Measurements from ENCODE around the gene SRSF9.
"Not testable (repeated sequence)": the region's sequence is repeated elsewhere in the genome, so short reads cannot be mapped to it uniquely, and the experiment has no call there.

Gene SRSF9
- total RNA-seq, result 46.7 to 118 (median 90.9) reads per million in 18 experiments

- DNase-seq, result peak; percentile 97 to 98
Measured at GRCh38 chr12:120469450-120470149, at the start of gene SRSF9. Gene SRSF9, minus strand, starts transcription at chr12:120469748. Its CDS starts 139 bp downstream, at chr12:120469609.

- DNase-seq, result not testable (repeated sequence)
Measured at GRCh38 chr12:120519324-120519723, 49.8 kb upstream of the SRSF9 start.

GRCh38 chr12:120515496-120515895 lies 45.9 kb upstream of the SRSF9 start:
- DNase-seq, result no peak

- no peak for DNase-seq
Measured at GRCh38 chr12:120514002-120514401, 44.5 kb upstream of the SRSF9 start.

GRCh38 chr12:120508537-120508936 lies 39.0 kb upstream of the SRSF9 start:
- no peak for DNase-seq

- DNase-seq, result no peak
Measured at GRCh38 chr12:120504587-120504986, 35.0 kb upstream of the SRSF9 start.

GRCh38 chr12:120500581-120500980 lies 31.0 kb upstream of the SRSF9 start:
- no peak for DNase-seq

- DNase-seq, result no peak
Measured at GRCh38 chr12:120498870-120499515, 29.4 kb upstream of the SRSF9 start.

GRCh38 chr12:120497524-120498150 lies 28.1 kb upstream of the SRSF9 start:
- DNase-seq, result no peak

- peak; percentile 67 to 77 for DNase-seq
Measured at GRCh38 chr12:120496413-120497340, 27.1 kb upstream of the SRSF9 start.

GRCh38 chr12:120495731-120496412 lies 26.3 kb upstream of the SRSF9 start, which contains the start of gene DYNLL1:
Gene DYNLL1, plus strand, starts transcription at chr12:120496113. Its CDS starts 309 bp downstream, at chr12:120496422.
- peak; percentile 97 to 99 for DNase-seq

GRCh38 chr12:120495186-120495730 lies 25.7 kb upstream of the SRSF9 start:
- DNase-seq, result no peak

- DNase-seq, result no peak
Measured at GRCh38 chr12:120490833-120491512, 21.4 kb upstream of the SRSF9 start.

- DNase-seq, result no peak
Measured at GRCh38 chr12:120490325-120490724, 20.8 kb upstream of the SRSF9 start.

GRCh38 chr12:120489018-120489417 lies 19.5 kb upstream of the SRSF9 start:
- DNase-seq, result no peak

- no peak for DNase-seq
Measured at GRCh38 chr12:120488057-120488640, 18.6 kb upstream of the SRSF9 start.

GRCh38 chr12:120487552-120487951 lies 18.0 kb upstream of the SRSF9 start:
- not testable (repeated sequence) for DNase-seq

GRCh38 chr12:120485961-120486881 lies 16.7 kb upstream of the SRSF9 start:
- no peak for DNase-seq

GRCh38 chr12:120483621-120484020 lies 14.1 kb upstream of the SRSF9 start:
- peak; percentile 31 to 48 for DNase-seq
